ENCODE measurements around the gene C16orf96. TPM values are rescaled to one million over a fixed set of nuclear protein-coding genes. Genes with fewer than 3 reads are reported as not detected.

Gene C16orf96
- total and polyA plus RNA-seq, 2 of the 13 experiments (the other 11 are each of a cell fraction or from before 2014, with no cell fraction given): 0.03 TPM; not detected in 1

GRCh38 chr16:4616047-4616811 lies 60.1 kb downstream of the C16orf96 start (continued):
- TF ChIP-seq ZNF562 (CRISPR knock-in tag; IDR thresholded peaks at IDR 0.05; ENCODE audit: borderline replicate concordance): no peak
- no peak for TF ChIP-seq ZNF362 (CRISPR knock-in tag; IDR thresholded peaks at IDR 0.05; ENCODE audit: borderline replicate concordance)
- TF ChIP-seq JUND (CRISPR knock-in tag; IDR thresholded peaks at IDR 0.05): no peak
- TF ChIP-seq TOPORS (CRISPR knock-in tag; IDR thresholded peaks at IDR 0.05): no peak
- peak; percentile 46 for TF ChIP-seq STAG1 (CRISPR knock-in tag; IDR thresholded peaks at IDR 0.05)
- TF ChIP-seq ZNF468 (CRISPR knock-in tag; IDR thresholded peaks at IDR 0.05): no peak
- TF ChIP-seq RFX5 (IDR thresholded peaks at IDR 0.05; ENCODE audit: low read depth, low read length): peak; percentile 71
- peak; percentile 55; the same call in 1 of the 2 replicates for TF ChIP-seq SP4 (CRISPR knock-in tag; IDR thresholded peaks at IDR 0.05)
- no peak for TF ChIP-seq GLMP (CRISPR knock-in tag; IDR thresholded peaks at IDR 0.05; ENCODE audit: borderline replicate concordance)
- no peak for TF ChIP-seq ZNF296 (CRISPR knock-in tag; conservative IDR thresholded peaks at IDR 0.05)
- TF ChIP-seq U2AF2 (IDR thresholded peaks at IDR 0.05; ENCODE audit: low read depth, low read length): no peak
- peak; percentile 75 for TF ChIP-seq ZGPAT (CRISPR knock-in tag; IDR thresholded peaks at IDR 0.05)
- TF ChIP-seq DRAP1 (CRISPR knock-in tag; IDR thresholded peaks at IDR 0.05): no peak
- TF ChIP-seq POLR2A (IDR thresholded peaks at IDR 0.05; ENCODE audit: insufficient read depth in 1 of 2, low read depth in 2 of 2, low read length in 2 of 2): peak; percentile 65 to 68
- 0 out of 2 replicates have a peak, but pooled peaks have one; percentile 37 for TF ChIP-seq DR1 (CRISPR knock-in tag; IDR thresholded peaks at IDR 0.05)
- TF ChIP-seq FOXA3 (CRISPR knock-in tag; IDR thresholded peaks at IDR 0.05): peak; percentile 75
- TF ChIP-seq ZBTB4 (CRISPR knock-in tag; IDR thresholded peaks at IDR 0.05; ENCODE audit: borderline replicate concordance): no peak
- no peak for TF ChIP-seq ATF5 (CRISPR knock-in tag; IDR thresholded peaks at IDR 0.05; ENCODE audit: low read depth)
- TF ChIP-seq ZBTB34 (CRISPR knock-in tag; IDR thresholded peaks at IDR 0.05): peak; percentile 72; the same call in 1 of the 2 replicates
- peak; percentile 79; the same call in 1 of the 2 replicates for TF ChIP-seq ZFP90 (CRISPR knock-in tag; IDR thresholded peaks at IDR 0.05; ENCODE audit: borderline replicate concordance)

Measured in HepG2 (cell line).